Measurements from ENCODE around the gene PNPLA7. TPM values are rescaled to one million over a fixed set of nuclear protein-coding genes. Genes with fewer than 3 reads are reported as not detected.
"Not testable (repeated sequence)": the region's sequence is repeated elsewhere in the genome, so short reads cannot be mapped to it uniquely, and the experiment has no call there.

The PNPLA7 gene
- total RNA-seq, 1 experiment from 2014 or later, result 3.9 TPM

DNA sequence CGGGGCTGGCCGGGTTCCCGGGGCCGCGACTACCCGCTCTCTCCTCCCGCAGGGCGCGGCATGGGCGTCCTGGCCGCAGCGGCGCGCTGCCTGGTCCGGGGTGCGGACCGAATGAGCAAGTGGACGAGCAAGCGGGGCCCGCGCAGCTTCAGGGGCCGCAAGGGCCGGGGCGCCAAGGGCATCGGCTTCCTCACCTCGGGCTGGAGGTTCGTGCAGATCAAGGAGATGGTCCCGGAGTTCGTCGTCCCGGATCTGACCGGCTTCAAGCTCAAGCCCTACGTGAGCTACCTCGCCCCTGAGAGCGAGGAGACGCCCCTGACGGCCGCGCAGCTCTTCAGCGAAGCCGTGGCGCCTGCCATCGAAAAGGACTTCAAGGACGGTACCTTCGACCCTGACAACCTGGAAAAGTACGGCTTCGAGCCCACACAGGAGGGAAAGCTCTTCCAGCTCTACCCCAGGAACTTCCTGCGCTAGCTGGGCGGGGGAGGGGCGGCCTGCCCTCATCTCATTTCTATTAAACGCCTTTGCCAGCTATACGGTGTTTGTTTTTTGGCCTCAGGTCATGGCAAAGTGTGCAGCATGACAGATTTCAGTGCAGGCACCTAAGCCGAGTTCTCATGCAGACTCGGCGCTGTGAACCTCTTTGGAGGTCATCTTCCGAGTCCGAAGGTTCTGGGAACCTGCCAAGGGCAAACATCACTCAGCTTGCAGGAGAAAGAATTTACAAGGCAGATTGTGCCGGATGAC is 2.0 kb upstream of the PNPLA7 start:
- peaks cover 4% of the 10 kb centered on the region; the same call in 1 of the 2 replicates for H3K4me1 ChIP-seq (ENCODE audit: control insufficient read depth, insufficient read depth, low read length)
- in situ Hi-C loops (cut with HindIII; ENCODE audit: low pct_unique_long_range_greater_than_20kb, low sequenced_read_pairs) (no loop called here), intact Hi-C loops (cut with micrococcal nuclease; ENCODE audit: unreplicated experiment) (no loop called here)
- H3K4me3 ChIP-seq (ENCODE audit: low read depth in 2 of 2, low read length in 2 of 2), result peak overlapping the region; percentile 68 to 80
- ChIA-PET POLR2A (no interaction called here), CTCF (no interaction called here)
- TSS peak; percentile 100 for BruUV-seq (replicated peaks)
- peaks cover 3% of the 10 kb centered on the region for H3K36me3 ChIP-seq (ENCODE audit: control insufficient read depth, insufficient read depth, low read length)
- H3K9me3 ChIP-seq (ENCODE audit: control insufficient read depth, insufficient read depth, low read depth, low read length), result no peaks in the 10 kb centered on the region
- no peaks in the 10 kb centered on the region for H3K27me3 ChIP-seq (ENCODE audit: control insufficient read depth, insufficient read depth, low read length)
- TF ChIP-seq SIN3A (IDR thresholded peaks at IDR 0.05; ENCODE audit: borderline replicate concordance, insufficient read depth, low read depth, low read length) (no peak), TCF7L2 (IDR thresholded peaks at IDR 0.05; ENCODE audit: low read depth, low read length) (no peak), POLR2AphosphoS5 (IDR thresholded peaks at IDR 0.05; ENCODE audit: low read depth, low read length) (no peak)
- TF ChIP-seq, protein P1, sequence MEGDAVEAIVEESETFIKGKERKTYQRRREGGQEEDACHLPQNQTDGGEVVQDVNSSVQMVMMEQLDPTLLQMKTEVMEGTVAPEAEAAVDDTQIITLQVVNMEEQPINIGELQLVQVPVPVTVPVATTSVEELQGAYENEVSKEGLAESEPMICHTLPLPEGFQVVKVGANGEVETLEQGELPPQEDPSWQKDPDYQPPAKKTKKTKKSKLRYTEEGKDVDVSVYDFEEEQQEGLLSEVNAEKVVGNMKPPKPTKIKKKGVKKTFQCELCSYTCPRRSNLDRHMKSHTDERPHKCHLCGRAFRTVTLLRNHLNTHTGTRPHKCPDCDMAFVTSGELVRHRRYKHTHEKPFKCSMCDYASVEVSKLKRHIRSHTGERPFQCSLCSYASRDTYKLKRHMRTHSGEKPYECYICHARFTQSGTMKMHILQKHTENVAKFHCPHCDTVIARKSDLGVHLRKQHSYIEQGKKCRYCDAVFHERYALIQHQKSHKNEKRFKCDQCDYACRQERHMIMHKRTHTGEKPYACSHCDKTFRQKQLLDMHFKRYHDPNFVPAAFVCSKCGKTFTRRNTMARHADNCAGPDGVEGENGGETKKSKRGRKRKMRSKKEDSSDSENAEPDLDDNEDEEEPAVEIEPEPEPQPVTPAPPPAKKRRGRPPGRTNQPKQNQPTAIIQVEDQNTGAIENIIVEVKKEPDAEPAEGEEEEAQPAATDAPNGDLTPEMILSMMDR (IDR thresholded peaks at IDR 0.05), result no peak
- TF ChIP-seq, protein P2, sequence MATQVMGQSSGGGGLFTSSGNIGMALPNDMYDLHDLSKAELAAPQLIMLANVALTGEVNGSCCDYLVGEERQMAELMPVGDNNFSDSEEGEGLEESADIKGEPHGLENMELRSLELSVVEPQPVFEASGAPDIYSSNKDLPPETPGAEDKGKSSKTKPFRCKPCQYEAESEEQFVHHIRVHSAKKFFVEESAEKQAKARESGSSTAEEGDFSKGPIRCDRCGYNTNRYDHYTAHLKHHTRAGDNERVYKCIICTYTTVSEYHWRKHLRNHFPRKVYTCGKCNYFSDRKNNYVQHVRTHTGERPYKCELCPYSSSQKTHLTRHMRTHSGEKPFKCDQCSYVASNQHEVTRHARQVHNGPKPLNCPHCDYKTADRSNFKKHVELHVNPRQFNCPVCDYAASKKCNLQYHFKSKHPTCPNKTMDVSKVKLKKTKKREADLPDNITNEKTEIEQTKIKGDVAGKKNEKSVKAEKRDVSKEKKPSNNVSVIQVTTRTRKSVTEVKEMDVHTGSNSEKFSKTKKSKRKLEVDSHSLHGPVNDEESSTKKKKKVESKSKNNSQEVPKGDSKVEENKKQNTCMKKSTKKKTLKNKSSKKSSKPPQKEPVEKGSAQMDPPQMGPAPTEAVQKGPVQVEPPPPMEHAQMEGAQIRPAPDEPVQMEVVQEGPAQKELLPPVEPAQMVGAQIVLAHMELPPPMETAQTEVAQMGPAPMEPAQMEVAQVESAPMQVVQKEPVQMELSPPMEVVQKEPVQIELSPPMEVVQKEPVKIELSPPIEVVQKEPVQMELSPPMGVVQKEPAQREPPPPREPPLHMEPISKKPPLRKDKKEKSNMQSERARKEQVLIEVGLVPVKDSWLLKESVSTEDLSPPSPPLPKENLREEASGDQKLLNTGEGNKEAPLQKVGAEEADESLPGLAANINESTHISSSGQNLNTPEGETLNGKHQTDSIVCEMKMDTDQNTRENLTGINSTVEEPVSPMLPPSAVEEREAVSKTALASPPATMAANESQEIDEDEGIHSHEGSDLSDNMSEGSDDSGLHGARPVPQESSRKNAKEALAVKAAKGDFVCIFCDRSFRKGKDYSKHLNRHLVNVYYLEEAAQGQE (IDR thresholded peaks at IDR 0.05; ENCODE audit: insufficient read depth in 1 of 2, low read depth in 2 of 2, low read length in 1 of 2), result no peak
- H3K27ac ChIP-seq (ENCODE audit: low read length), result peak overlapping the region; percentile 82
- no peak for DNase-seq (ENCODE audit: low read depth, low spot score)
- ATAC-seq, result peak; percentile 63

DNA sequence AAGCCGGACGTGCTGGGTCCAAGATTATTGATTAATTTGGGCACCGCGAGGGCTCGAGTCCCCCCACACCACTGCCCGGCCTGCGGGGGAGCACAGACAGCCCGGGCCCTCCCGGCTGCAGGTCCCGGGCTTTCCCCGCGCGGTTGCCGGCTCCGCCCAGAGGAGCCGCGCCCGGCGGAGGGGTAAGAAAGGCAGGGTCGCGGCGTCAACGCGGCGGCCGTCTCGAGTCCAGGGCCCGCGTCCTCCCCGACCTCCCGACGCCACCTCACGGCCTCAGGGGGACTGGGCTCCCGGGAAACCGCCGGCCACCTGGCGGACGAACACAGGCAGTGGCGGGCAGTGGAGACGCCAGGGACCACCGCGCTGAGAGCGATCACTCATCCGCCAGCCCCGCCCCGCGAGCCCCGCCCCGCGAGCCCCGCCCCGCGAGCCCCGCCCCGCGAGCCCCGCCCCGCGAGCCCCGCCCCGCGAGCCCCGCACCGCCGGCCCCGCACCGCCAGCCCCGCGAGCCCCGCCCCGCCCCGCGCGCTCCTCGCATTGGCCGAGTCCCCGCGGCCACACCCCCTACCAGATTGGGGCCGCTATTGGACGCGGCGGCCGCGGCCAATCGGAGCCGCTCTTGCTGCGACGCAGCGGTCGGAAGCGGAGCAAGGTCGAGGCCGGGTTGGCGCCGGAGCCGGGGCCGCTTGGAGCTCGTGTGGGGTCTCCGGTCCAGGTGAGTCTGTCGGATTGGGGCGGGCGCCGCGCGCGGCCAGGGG is 1.2 kb upstream of the PNPLA7 start, which contains the start of gene MRPL41:
TSS of gene MRPL41 (plus strand) at position 616 of the 758 bp plus-strand sequence. CDS start 203 bp downstream, outside the sequence.
- POLR2A ChIA-PET, result no interaction called here
- no TSS peak for BruUV-seq (replicated peaks)
- H3K27me3 ChIP-seq (ENCODE audit: control insufficient read depth, insufficient read depth, low read length), result no peaks in the 10 kb centered on the region
- DNase-seq (ENCODE audit: low read depth, low spot score) (no peak), ATAC-seq (peak; percentile 95)
- peaks cover 4% of the 10 kb centered on the region; the same call in 1 of the 2 replicates for H3K4me1 ChIP-seq (ENCODE audit: control insufficient read depth, insufficient read depth, low read length)
- CTCF ChIA-PET, result no interaction called here
- intact Hi-C loops (cut with micrococcal nuclease; ENCODE audit: unreplicated experiment) (no loop called here), in situ Hi-C loops (cut with HindIII; ENCODE audit: low pct_unique_long_range_greater_than_20kb, low sequenced_read_pairs) (no loop called here)
- H3K27ac ChIP-seq (ENCODE audit: low read length), result peak within 1 kb of the TSS; percentile 82
- peak within 1 kb of the TSS; percentile 68 to 80 for H3K4me3 ChIP-seq (ENCODE audit: low read depth in 2 of 2, low read length in 2 of 2)
- H3K9me3 ChIP-seq (ENCODE audit: control insufficient read depth, insufficient read depth, low read depth, low read length), result no peaks in the 10 kb centered on the region
- TF ChIP-seq TCF7L2 (IDR thresholded peaks at IDR 0.05; ENCODE audit: low read depth, low read length), result no peak
- 0 out of 2 replicates have a peak, but pooled peaks have one; percentile 9 for TF ChIP-seq SIN3A (IDR thresholded peaks at IDR 0.05; ENCODE audit: borderline replicate concordance, insufficient read depth, low read depth, low read length)
- TF ChIP-seq, protein P2 (IDR thresholded peaks at IDR 0.05; ENCODE audit: insufficient read depth in 1 of 2, low read depth in 2 of 2, low read length in 1 of 2), result no peak
- TF ChIP-seq, protein P1 (IDR thresholded peaks at IDR 0.05), result no peak; the same call in 1 of the 2 replicates
- peak; percentile 81 for TF ChIP-seq POLR2AphosphoS5 (IDR thresholded peaks at IDR 0.05; ENCODE audit: low read depth, low read length)
- H3K36me3 ChIP-seq (ENCODE audit: control insufficient read depth, insufficient read depth, low read length), result peaks cover 2% of the 10 kb centered on the region

DNA sequence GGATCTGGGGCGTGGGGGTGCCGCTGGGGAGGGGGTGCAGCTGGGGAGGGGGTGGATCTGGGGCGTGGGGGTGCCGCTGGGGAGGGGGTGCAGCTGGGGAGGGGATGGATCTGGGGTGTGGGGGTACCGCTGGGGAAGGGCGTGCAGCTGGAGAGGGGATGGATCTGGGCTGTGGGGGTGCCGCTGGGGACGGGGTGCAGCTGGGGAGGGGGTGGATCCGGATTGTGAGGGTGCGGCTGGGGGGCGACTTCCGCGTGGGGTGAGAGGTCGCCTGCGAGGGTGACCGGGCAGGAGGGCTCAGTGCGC is 709 bp upstream of the PNPLA7 start:
- H3K4me1 ChIP-seq (ENCODE audit: control insufficient read depth, insufficient read depth, low read length); intact Hi-C loops (cut with micrococcal nuclease; ENCODE audit: unreplicated experiment); H3K36me3 ChIP-seq (ENCODE audit: control insufficient read depth, insufficient read depth, low read length); CTCF ChIA-PET; BruUV-seq (replicated peaks); POLR2A ChIA-PET; in situ Hi-C loops (cut with HindIII; ENCODE audit: low pct_unique_long_range_greater_than_20kb, low sequenced_read_pairs); ATAC-seq; DNase-seq (ENCODE audit: low read depth, low spot score); H3K9me3 ChIP-seq (ENCODE audit: control insufficient read depth, insufficient read depth, low read depth, low read length); H3K27me3 ChIP-seq (ENCODE audit: control insufficient read depth, insufficient read depth, low read length): not testable (repeated sequence)
- peak overlapping the region; percentile 54 to 62 for H3K4me3 ChIP-seq (ENCODE audit: low read depth in 2 of 2, low read length in 2 of 2)
- peak overlapping the region; percentile 65 for H3K27ac ChIP-seq (ENCODE audit: low read length)

Data from Panc1 (cell line).